Activated CD8-positive, alpha-beta memory T cell treated with anti-CD3 and anti-CD28 coated beads, Interleukin-2, amount 10 ng/mL, durations not matched to agents 7 days and 5 days (primary cell): Measurements from ENCODE around the gene BEAN1. TPM values are rescaled to one million over a fixed set of nuclear protein-coding genes. Genes with fewer than 3 reads are reported as not detected.

Source experiments
- total RNA-seq, 2 experiments: library from RNA; stranded (reverse); gene quantifications; one replicate each; pipeline ENCODE4 v1.2.3, GENCODE V29; 2021

Gene BEAN1
- total RNA-seq, 2 experiments from 2014 or later = not detected

Other genes starting within 250 kb of the BEAN1 start
- not detected for gene CDH5, start 60.6 kb upstream of the BEAN1 start, total RNA-seq
- gene TK2, start 122.8 kb downstream of the BEAN1 start, total RNA-seq = 10 to 100 TPM in 1 of 2 experiments, 1 to 10 TPM in 1; 8.5 to 10.8 TPM
- 100 to 1,000 TPM; 199 to 220 TPM for gene CKLF, start 125.3 kb downstream of the BEAN1 start, total RNA-seq
- 10 to 100 TPM; 21.1 to 21.4 TPM for gene CMTM1, start 139.1 kb downstream of the BEAN1 start, total RNA-seq
- gene CMTM2, start 152.2 kb downstream of the BEAN1 start, total RNA-seq = 1 to 10 TPM; 1.1 to 1.6 TPM
- gene CMTM3, start 177.4 kb downstream of the BEAN1 start, total RNA-seq = 10 to 100 TPM; 85.0 to 90.3 TPM